Suprapubic skin (tissue), 3 donors: ENCODE results near the gene UPP1.

Experiments used
- EP300 ChIP-seq: sonication (generic); formaldehyde crosslinking; IDR thresholded peaks from one replicate; pipeline ENCODE4 v1.6.1; 2017; ENCODE audit warnings: antibody characterized with exemption
- TF ChIP-seq, protein P1 (sequence below), 2 donors: fragments of 200-600 bp in 1 of 2; fragments of 450-650 bp in 1 of 2; sonication (generic) in 1 of 2; IDR thresholded peaks; one replicate each; pipeline ENCODE4 v1.5.1; 2016 to 2019; ENCODE audit warnings: antibody characterized with exemption in 2 of 2, mild to moderate bottlenecking in 1 of 2, moderate library complexity in 1 of 2

- no peak for TF ChIP-seq EP300
- TF ChIP-seq, protein P1, sequence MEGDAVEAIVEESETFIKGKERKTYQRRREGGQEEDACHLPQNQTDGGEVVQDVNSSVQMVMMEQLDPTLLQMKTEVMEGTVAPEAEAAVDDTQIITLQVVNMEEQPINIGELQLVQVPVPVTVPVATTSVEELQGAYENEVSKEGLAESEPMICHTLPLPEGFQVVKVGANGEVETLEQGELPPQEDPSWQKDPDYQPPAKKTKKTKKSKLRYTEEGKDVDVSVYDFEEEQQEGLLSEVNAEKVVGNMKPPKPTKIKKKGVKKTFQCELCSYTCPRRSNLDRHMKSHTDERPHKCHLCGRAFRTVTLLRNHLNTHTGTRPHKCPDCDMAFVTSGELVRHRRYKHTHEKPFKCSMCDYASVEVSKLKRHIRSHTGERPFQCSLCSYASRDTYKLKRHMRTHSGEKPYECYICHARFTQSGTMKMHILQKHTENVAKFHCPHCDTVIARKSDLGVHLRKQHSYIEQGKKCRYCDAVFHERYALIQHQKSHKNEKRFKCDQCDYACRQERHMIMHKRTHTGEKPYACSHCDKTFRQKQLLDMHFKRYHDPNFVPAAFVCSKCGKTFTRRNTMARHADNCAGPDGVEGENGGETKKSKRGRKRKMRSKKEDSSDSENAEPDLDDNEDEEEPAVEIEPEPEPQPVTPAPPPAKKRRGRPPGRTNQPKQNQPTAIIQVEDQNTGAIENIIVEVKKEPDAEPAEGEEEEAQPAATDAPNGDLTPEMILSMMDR (IDR thresholded peaks at IDR 0.05), result no peak
Observed at GRCh38 chr7:48112401-48113165, 23.5 kb downstream of the UPP1 start.
